Left cardiac atrium (tissue), 4 donors: ENCODE measurements around the gene CCDC183. TPM values are rescaled to one million over a fixed set of nuclear protein-coding genes. Genes with fewer than 3 reads are reported as not detected.
"Not testable (repeated sequence)": the region's sequence is repeated elsewhere in the genome, so short reads cannot be mapped to it uniquely, and the experiment has no call there.

Source experiments
- ATAC-seq, 2 donors: fragments of 200-7000 bp; cut with Tn5 transposase; one replicate each; pipeline ENCODE4 v1.9.1; 2020; ENCODE audit warnings: mild to moderate bottlenecking in 2 of 2, moderate library complexity in 2 of 2
- DNase-seq: peaks from one replicate; pipeline ENCODE4 v3.0.0-alpha.2; 2020
- intact Hi-C, 2 donors: fragments of 100-400 bp; cut with DNase I; formaldehyde crosslinking; loops; one replicate each; pipeline versions ENCODE4 v1.14.1 to v1.15.1; 2022 to 2023
- total RNA-seq, 2 donors: library from RNA; stranded (reverse); fragmentation: NEBNext Ultra II Directional; extraction: Animal tissue kit (Norgen Biotek cat#: 25700); gene quantifications; one replicate each; pipeline ENCODE4 v1.2.1, GENCODE V29; 2021
- donor health status: DM: no; HTN: yes; CAD: no.
- donor health status: DM: no; HTN: yes; CAD: no; lungs with severe emphysema.
- donor health status: DM: yes; HTN: yes; CAD: no.
- donor health status: Dilated cardiomyopathy.

CCDC183 gene
- total RNA-seq, 2 donors from 2014 or later: 1.1 to 1.6 TPM

DNA sequence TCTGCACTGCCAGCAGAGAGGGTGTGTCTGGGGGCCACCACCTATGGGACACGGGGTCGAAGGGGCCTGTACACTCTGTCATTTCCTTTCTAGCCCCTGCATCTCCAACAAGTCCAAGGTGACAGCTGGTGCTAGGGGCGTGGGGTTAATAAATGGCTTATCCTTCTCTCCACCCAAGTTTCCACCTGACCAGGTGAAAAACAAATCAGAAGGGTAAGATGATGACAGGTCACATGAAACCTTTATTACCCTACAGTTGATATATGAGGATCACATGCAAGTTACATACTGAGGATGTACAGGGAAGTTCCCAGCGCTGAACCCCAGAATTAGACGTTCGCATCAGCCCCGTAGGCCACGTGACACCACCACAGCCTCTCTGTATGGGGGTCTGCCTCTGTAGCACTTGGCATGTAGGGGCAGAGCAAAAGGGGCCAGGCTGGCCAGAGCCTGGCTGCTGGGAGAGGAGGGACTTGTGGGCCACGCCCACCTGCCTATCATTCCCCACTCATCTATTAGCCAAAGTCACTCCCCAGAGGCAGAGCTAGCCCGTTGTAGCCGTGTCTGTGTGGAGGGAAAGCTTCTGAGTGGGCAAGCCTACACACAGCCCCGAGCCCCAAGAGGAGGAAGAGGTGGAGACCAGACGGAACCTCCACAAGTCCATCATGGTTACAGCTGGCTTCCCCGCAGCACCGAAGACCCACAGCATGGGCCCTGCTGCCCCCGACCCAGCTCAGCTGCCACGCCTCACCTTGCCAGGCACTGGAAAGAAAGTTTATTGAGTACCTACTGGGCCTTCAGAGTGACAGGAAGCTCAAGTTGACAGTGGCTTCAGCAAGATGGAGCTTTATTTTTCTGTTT is 2.8 kb upstream of the CCDC183 start:
- intact Hi-C loops: loop anchor here in 1 of 2 donors (10.0 kb wide), 1 partner anchor 51 kb away; the partner anchor contains the start of genes AJM1 and PHPT1
- DNase-seq: no peak
- no peak for ATAC-seq

DNA sequence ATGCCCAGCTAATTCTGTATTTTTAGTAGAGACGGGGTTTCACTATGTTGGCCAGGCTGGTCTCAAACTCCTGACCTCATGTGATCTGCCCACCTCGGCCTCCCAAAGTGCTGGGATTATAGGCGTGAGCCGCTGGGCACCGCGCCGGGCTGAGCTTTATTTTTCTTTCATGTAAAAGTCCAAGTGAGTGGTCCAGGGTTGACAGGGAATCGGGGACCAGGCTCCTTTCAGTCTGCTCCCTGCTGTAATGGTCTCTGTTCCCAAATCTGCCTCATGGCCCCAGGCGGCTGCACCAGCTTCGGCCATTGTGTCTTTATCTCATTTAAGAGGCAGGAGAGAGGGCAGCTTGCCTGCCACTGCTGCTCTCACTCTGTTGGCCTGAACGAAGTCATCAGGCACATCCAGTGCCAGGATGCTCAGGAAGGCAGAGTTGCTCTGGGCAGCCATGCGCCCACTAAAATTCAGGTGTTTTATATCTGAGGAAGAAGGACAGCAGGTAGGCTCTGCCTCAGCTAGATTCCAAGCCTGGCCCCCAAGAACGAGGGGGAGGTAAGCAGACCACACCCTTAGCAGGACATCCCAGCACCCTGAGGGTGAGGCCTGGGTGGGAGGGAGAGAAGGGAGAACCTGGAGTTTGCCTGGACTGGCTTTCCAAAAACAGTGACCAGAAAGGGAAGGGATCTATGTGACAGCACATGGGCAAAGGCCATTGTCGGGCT is 1.7 kb upstream of the CCDC183 start:
- DNase-seq: no peak
- intact Hi-C loops: loop anchor here in 1 of 2 donors (10.0 kb wide), 1 partner anchor 50 kb away; the partner anchor contains the start of genes AJM1 and PHPT1
- no peak for ATAC-seq

DNA sequence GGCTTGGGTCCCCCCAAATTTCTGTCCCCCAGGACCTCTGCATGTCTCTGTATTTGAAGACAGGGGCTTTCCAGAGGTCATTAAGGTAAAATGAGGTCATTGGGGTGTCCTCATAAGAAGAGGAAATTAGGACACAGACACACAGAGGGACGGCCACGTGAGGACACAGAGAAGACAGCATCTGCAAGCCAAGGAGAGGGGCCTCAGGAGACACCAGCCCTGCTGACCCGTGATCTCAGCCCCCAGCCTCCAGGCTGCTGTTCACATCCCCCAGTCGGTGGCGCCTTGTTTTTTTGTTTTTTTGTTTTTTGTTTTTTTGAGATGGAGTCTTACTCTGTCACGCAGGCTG is 1.2 kb upstream of the CCDC183 start:
- DNase-seq (no peak), ATAC-seq (no peak)
- intact Hi-C loops: loop anchor here in 1 of 2 donors (10.0 kb wide), 1 partner anchor 50 kb away; the partner anchor contains the start of genes AJM1 and PHPT1

DNA sequence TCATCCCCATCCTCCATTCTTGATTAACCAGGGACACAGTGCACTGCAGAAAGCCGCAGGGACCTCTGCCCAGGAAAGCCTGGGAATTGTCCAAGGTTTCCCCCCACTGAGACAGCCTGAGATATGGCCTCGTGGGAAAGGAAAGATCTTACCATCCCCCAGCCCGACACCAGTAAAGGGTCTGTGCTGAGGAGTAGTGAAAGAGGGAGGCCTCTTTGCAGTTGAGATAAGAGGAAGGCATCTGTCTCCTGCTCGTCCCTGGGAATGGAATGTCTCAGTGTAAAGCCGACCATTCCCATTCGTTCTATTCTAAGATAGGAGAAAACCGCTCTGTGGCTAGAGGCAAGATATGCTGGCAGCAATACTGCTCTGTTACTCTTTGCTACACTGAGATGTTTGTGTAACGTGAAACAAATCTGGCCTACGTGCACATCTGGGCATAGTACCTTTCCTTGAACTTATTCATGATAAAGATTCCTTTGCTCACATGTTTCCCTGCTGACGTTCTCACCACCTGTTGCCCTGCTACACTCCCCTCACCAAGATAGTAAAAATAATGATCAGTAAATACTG is 723 bp downstream of the CCDC183 start:
- not testable (repeated sequence) for DNase-seq, ATAC-seq
- intact Hi-C loops: loop anchor here in 1 of 2 donors (10.0 kb wide), 1 partner anchor 48 kb away; the partner anchor contains the start of genes AJM1 and PHPT1

DNA sequence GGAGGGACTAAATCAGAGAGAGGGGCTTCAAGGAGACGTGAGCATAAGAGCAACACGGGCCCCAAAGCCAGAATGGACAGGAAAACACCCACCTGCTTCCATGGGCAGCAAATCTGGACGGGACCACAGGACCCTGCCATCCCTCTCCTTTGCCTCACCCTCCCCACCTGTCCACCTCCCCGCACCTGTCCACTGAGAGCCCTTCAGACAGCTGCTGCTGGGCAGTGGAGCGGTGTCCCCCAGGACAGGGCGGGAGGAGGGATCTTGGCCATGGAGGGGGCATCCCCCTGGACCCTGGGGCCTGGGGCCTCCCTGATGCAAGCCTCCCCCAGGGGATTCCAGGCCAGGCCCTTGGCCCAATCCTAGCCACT is 2.6 kb downstream of the CCDC183 start:
- DNase-seq: no peak
- intact Hi-C loops: loop anchor here in 1 of 2 donors (10.0 kb wide), 1 partner anchor 46 kb away; the partner anchor contains the start of genes AJM1 and PHPT1
- no peak for ATAC-seq

DNA sequence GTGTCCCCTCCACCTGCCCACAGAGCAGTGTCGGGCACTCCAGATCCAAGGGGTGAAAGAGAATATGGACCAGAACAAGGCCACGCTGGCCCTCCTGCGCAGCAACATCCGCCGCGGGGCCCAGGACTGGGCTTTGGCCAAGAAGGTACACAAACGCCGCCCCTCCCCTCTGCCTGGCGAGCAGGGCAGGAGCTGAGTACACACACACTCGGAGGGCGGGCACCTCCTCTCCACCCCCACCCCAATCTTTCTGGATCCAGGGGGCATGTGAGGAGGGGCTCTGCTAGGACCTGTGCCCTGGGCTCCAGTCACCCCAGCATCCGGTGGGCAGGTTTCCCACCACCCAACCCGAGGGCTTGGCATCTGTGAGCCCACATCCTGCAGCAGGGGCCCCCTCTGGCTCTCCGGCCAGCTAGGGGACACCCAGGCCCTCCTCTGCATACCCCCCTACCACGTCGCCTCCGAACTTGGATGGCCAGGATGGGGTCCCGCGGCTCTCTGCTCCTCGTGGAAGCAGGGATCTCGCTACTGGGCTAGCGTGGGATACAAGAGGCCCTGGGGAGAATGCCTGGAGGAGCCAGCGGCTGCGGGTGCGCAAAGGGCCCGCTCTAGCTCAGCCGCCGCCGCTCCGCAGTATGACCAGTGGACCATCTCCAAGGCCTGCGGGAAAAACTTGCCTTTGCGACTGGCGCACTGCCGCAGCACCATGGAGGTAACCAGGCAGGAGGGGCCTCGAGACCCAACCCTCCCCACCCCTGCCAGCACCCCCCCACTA is 3.1 kb downstream of the CCDC183 start:
- ATAC-seq (peak; percentile 4 to 6), DNase-seq (no peak)
- intact Hi-C loops: loop anchor here in 1 of 2 donors (10.0 kb wide), 1 partner anchor 46 kb away; the partner anchor contains the start of genes AJM1 and PHPT1

DNA sequence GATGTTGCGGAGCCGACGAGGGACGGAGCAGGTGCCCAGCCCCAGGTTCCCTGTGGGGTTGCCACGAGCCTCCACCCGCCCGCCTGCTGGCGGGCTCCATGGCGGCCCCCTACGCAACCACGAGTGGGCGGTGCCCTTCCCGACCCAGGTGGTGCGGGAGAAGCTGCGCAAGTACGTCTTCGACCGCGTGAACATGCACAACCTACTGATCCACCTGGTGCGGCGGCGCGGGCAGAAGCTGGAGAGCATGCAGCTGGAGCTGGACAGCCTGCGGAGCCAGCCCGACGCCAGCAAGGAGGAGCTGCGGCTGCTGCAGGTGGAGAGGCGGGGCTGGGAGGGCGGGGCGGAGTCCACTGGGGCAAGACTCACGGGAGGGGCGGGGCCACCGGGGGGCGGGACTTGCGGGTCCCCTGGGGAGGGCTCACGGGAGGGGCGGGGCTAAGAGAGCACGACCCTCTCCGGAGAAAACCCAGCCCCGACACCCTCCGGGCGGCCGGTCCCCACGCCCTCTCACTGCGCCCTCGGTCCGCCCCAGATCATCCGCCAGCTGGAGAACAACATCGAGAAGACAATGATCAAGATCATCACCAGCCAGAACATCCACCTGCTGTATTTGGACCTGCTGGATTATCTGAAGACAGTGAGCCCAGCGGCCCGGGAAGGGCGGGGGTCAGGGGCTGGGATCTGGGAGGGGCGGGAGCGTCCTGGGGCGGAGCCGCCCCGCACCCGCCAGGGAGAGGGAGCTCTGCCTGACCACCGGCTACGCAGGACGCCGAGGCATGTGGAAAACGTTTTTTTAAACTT is 3.9 kb downstream of the CCDC183 start:
- peak; percentile 86 for DNase-seq
- ATAC-seq: peak; percentile 83 to 88
- intact Hi-C loops: loop anchor here in 1 of 2 donors (10.0 kb wide), 1 partner anchor 45 kb away; the partner anchor contains the start of genes AJM1 and PHPT1

DNA sequence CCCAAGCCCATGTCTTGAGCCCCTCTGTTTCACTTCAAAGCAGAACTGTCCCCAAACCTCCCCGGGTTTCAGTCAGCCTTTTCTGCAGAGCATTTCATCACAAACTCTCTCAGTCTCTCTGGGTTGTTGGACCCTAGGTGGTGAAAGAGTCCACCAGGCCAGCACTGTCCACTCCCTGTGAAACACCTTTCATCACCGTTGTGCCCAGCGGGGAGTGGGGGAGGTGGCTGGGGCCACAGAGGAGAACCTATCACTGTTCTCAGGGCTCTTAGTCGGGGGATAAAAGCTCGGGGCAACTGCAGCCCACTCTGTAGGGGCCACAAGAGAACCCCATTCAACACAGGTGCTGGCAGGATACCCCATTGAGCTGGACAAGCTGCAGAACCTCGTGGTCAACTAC is 6.2 kb downstream of the CCDC183 start:
- intact Hi-C loops: no loop called here
- DNase-seq: no peak
- no peak for ATAC-seq

DNA sequence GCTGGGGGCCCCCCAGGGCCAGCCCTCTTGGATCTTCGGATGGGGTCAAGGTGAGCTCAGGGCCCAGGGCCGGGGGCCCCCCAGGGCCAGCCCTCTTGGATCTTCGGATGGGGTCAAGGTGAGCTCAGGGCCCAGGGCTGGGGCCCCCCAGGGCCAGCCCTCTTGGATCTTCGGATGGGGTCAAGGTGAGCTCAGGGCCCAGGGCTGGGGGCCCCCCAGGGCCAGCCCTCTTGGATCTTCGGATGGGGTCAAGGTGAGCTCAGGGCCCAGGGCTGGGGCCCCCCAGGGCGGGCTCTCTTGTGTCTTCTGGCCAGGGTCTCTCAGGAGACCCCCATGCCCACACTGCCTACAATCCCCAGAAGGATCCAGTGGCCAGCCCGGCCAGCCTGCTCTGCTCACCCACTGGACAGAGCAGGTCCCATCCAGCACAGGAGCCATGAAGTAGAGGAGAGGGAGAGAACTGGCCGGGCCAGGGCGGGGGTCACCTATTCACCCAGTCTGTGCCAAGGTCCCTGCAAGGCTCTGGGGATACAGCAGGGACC is 6.9 kb downstream of the CCDC183 start:
- intact Hi-C loops, ATAC-seq, DNase-seq: not testable (repeated sequence)

DNA sequence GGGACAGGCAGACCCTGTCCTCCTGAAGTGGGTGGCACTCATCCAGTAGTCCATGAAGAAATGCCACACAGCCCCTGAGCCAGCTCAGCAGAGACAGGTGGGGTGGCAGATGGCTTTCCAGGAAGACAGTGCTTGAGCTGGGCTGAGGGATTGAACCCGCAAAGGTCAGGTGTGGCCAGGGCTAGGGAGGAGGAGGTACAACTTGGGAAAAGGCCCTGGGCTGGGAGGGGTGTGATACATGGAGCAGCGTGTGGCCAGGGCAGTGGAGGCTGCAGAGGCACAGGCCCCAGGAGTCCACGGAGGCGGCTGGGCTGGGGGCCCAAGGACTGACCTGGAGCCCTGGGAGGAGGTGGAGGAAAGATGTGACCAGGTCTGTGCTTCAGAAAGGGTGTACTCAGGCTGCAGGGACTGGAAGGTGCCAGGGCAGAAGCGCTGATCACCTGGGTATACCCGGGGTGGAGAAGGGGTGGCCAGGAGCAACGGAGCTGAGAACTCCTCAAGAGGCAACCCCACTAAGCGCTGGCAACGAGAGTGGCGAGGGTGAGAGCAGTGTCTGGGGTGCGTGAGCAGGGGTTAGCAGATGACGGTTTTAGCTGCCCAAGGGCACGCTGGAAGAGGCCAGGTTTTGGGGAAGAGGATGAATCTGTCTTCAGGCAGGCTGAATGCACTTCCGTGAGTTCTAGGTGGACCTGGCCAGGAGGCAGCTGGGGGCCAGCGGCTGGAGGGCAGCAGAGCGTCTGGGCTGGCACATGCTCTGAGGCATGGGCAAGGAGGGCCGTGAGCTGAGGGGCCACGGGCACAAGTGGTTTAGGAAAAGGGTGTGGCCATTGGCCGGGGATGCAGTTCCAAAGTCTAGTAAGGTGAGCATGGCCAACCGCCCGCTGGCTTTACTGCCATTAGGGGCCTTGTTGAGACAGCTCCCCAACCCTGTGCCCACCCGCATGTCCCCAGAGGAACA is 7.7 kb downstream of the CCDC183 start:
- no peak for DNase-seq
- ATAC-seq: no peak
- intact Hi-C loops: no loop called here

DNA sequence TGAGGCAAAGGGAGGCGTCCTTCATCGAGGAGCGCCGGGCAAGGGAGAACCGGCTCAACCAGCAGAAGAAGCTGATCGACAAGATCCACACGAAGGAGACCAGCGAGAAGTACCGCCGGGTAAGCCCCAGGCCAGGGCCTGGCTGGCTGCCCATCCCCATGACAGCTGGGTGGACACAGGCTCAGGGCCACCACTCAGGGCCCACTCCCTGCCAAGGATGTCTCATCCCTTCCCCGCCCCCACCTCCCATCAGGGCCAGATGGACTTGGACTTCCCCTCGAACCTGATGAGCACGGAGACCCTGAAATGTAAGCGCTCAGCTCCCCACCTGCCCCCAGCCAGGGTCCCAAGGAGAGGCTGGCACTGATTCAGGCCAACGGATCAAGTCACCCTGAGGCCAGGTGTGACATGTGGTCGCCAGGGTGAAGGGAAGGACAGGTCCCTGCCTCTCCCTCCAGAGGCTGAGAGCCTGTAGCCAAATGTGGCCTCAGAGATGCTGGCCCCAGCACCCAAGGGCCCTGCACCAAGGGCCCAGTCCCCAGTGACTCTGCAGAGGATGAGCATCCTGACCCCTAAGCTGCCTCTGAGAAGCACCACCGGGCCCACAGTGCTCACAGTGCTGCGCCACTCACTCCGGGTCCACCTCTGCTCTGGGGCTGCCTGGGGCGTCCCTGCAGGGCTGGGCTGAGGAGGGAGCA is 8.5 kb downstream of the CCDC183 start:
- DNase-seq: no peak
- intact Hi-C loops: no loop called here

DNA sequence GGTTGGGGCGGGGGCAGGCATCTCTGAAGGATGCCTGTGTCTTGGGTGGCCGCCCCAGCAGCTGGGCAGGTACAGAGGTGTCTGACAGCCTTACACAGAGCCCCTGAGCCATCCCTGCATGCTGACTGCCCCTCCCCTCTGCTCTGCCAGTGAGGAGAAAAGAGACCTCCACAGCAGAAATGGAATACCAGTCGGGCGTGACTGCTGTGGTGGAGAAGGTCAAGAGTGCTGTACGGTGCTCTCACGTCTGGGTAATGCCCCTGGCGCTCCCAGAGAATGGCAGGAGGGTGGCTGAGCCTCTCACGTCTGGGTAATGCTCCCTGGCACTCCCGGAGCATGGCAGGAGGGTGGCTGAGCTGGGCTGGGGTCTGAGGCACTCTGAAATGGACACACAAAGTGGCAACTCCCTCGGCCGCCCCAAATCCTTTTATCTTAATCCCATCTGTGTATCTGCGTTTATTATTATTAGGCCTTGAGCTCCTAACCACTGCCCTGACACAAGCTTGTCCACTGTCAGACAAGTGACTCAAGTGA is 9.1 kb downstream of the CCDC183 start:
- ATAC-seq (no peak), DNase-seq (no peak)
- intact Hi-C loops: no loop called here

More for the DNA sequence above, 8.5 kb downstream of the CCDC183 start:
- ATAC-seq: no peak

DNA sequence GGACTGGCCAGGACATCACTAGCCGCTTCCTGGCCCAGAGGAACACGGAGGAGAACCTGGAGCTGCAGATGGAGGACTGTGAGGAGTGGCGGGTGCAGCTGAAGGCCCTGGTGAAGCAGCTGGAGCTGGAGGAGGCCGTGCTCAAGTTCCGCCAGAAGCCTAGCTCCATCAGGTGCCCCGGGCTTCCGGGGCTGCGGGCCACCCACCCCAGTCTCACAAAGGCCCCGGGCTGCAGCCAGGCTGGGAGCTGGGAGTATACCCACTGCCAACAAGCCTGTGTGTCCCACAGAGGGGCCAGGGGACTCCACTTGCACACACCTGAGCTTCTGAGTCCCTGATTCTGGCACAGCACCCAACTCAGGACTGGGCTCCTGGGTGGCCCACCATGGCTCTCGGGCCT is 9.9 kb downstream of the CCDC183 start:
- ATAC-seq: no peak
- DNase-seq: no peak
- intact Hi-C loops: no loop called here

DNA sequence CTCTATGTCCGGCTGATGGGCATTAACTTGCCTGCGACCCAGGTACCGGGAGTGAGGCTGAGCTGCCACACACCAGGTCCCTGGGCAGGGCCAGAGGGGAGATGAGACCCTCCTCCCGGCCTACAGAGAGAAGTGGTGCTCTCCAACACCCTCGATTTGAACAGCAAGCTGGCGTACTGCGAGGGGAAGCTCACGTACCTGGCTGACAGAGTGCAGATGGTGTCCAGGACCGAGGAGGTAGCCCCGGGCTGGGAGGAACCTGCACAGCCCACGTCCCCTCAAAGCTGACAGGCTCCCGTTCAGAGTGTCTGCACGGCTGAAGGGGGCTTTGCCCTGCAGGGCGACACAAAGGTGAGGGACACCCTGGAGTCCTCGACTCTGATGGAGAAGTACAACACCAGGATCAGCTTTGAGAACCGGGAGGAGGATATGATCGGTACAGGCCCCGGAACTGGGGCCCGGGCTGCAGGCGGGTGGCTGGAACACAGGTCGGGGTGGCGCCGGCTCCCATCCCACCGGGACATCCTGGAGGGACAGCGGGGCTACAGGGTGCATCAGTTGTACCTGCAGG is 10.6 kb downstream of the CCDC183 start:
- ATAC-seq: peak in 1 of 2 donors; percentile 2
- DNase-seq: peak; percentile 20
- intact Hi-C loops: no loop called here

DNA sequence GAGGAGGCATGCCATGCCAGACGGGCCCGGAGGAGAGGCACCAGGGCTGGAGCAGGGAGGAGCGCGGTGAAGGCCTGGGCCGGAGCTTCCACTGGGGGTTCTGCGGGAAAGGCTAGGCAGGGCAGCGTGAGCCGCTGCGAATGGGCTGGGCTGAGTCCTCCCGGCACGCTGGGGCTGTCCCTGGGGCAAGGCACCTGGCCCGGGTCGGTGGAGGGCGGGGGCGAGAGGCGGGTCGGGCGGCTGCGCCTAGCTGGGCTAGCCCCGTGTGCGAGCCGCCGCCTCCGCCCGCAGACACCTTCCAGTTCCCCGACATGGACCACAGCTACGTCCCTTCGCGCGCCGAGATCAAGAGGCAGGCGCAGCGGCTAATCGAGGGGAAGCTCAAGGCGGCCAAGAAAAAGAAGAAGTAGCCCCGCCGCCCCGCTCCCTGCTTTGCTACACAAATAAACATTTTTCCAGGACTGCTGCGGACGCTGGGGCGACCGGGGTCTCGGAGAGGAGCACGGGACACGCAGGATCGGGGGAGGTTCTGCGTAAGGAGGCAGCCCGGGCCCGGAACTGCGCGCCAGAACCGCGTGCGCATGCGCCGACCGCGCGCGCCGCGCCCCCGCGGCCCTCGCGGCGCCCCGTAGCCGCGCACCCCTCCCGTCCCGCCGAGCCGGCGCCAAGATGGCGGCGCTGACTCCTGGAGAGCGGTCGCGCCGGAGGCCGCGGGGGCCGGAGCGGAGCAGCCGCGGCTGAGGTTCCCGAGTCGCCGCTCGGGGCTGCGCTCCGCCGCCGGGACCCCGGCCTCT is 11.3 kb downstream of the CCDC183 start, which contains the start of gene RABL6:
Gene RABL6, plus strand, starts transcription at position 668 of the 794 bp plus-strand sequence. CDS start 249 bp downstream, outside the sequence.
- DNase-seq: peak; percentile 85
- ATAC-seq: peak; percentile 92 to 95
- intact Hi-C loops: no loop called here
